Esophagus (tissue), 2 donors: ENCODE measurements around the gene ANAPC1. TPM values are rescaled to one million over a fixed set of nuclear protein-coding genes. Genes with fewer than 3 reads are reported as not detected.
A peak's percentile ranks its signal among the peaks of the same experiment; 100 is the strongest.
"Not testable (repeated sequence)": the region's sequence is repeated elsewhere in the genome, so short reads cannot be mapped to it uniquely, and the experiment has no call there.

ENCODE experiments used
- H3K27ac ChIP-seq, 2 donors: one replicate each; pipeline ENCODE4 v1.5.1; 2013; ENCODE audit warnings: low read depth in 2 of 2, mild to moderate bottlenecking in 2 of 2, inconsistent platforms in 1 of 2, low read length in 1 of 2, moderate library complexity in 1 of 2
- H3K27me3 ChIP-seq, 2 donors: one replicate each; pipeline ENCODE4 v1.6.1; 2013; ENCODE audit warnings: low read length in 2 of 2, control low read depth in 1 of 2, mild to moderate bottlenecking in 1 of 2; ENCODE audit not compliant: insufficient read depth in 2 of 2, control insufficient read depth in 1 of 2
- H3K36me3 ChIP-seq, 2 donors: one replicate each; pipeline ENCODE4 v1.6.1; 2013; ENCODE audit warnings: low read length in 1 of 2; ENCODE audit not compliant: control insufficient read depth in 2 of 2, insufficient read depth in 2 of 2
- H3K4me1 ChIP-seq, 2 donors: one replicate each; pipeline ENCODE4 v1.6.1; 2013; ENCODE audit warnings: low read length in 1 of 2; ENCODE audit not compliant: control insufficient read depth in 2 of 2, insufficient read depth in 2 of 2
- H3K4me3 ChIP-seq, 2 donors: one replicate each; pipeline ENCODE4 v1.5.1; 2013; ENCODE audit warnings: low read length in 2 of 2, mild to moderate bottlenecking in 2 of 2, low read depth in 1 of 2, moderate library complexity in 1 of 2
- H3K9me3 ChIP-seq, 2 donors: one replicate each; pipeline ENCODE4 v1.6.1; 2013; ENCODE audit warnings: mild to moderate bottlenecking in 2 of 2, low read depth in 1 of 2, low read length in 1 of 2, moderate library complexity in 1 of 2; ENCODE audit not compliant: control insufficient read depth in 2 of 2, insufficient read depth in 1 of 2
- WGBS, 2 donors: extraction: QIAGEN DNeasy Blood & Tissue Kit; methylation state at CpG; one replicate each; pipeline ENCODE4 v1.1.7; 2013; 5-methylcytosine and 5-hydroxymethylcytosine counted together
- polyA plus RNA-seq, 2 donors: library from polyadenylated mRNA; stranded (reverse); fragments of 200-250 nt; gene quantifications; one replicate each; pipeline ENCODE4 v1.2.3, GENCODE V29; 2013
- donor health status: healthy with polysubstance abuse.
- donor health status: Bipolar disorder and iron deficiency.

The ANAPC1 gene
- polyA plus RNA-seq, 2 donors, result 6.1 to 6.9 TPM

GRCh38 chr2:111748429-111748828 lies 135.6 kb downstream of the ANAPC1 start:
- H3K27ac ChIP-seq, H3K27me3 ChIP-seq, H3K4me3 ChIP-seq, H3K9me3 ChIP-seq, H3K4me1 ChIP-seq, H3K36me3 ChIP-seq: not testable (repeated sequence)
- WGBS, 2 donors, result 85 to 94% methylated on average over 2 of the region's 4 CpGs

- WGBS, 2 donors, result 21 to 30% methylated on average over 14 to 20 of the region's 23 CpGs
- not testable (repeated sequence) for H3K36me3 ChIP-seq, H3K4me3 ChIP-seq, H3K4me1 ChIP-seq, H3K9me3 ChIP-seq, H3K27me3 ChIP-seq, H3K27ac ChIP-seq
Measured at GRCh38 chr2:111747410-111748115, 136.4 kb downstream of the ANAPC1 start.

- not testable (repeated sequence) for H3K27me3 ChIP-seq, H3K4me1 ChIP-seq, H3K27ac ChIP-seq, H3K4me3 ChIP-seq, H3K9me3 ChIP-seq, H3K36me3 ChIP-seq
- WGBS, 2 donors, result 82 to 86% methylated on average over 8 of the region's 8 CpGs
Measured at GRCh38 chr2:111744751-111745150, 139.2 kb downstream of the ANAPC1 start.

- not testable (repeated sequence) for H3K4me3 ChIP-seq, H3K36me3 ChIP-seq, H3K27ac ChIP-seq, H3K4me1 ChIP-seq, H3K9me3 ChIP-seq, H3K27me3 ChIP-seq
- WGBS, 2 donors, result 59 to 60% methylated on average over 2 of the region's 3 CpGs
Measured at GRCh38 chr2:111741517-111741916, 142.5 kb downstream of the ANAPC1 start.

GRCh38 chr2:111735838-111736721 lies 147.9 kb downstream of the ANAPC1 start:
- H3K4me3 ChIP-seq, H3K9me3 ChIP-seq, H3K27ac ChIP-seq, H3K4me1 ChIP-seq, H3K36me3 ChIP-seq, H3K27me3 ChIP-seq: not testable (repeated sequence)
- 9 to 26% methylated on average over 7 of the region's 9 CpGs for WGBS, 2 donors

GRCh38 chr2:111735420-111735819 lies 148.6 kb downstream of the ANAPC1 start:
- H3K4me1 ChIP-seq, H3K9me3 ChIP-seq, H3K27me3 ChIP-seq, H3K27ac ChIP-seq, H3K4me3 ChIP-seq, H3K36me3 ChIP-seq: not testable (repeated sequence)
- 94 to 95% methylated on average over 4 of the region's 6 CpGs for WGBS, 2 donors

GRCh38 chr2:111729812-111730458 lies 154.1 kb downstream of the ANAPC1 start:
- WGBS, 2 donors, result 94 to 100% methylated on average over 2 to 3 of the region's 9 CpGs
- H3K27ac ChIP-seq, result not testable (repeated sequence)

GRCh38 chr2:111727611-111728110 lies 156.3 kb downstream of the ANAPC1 start:
- H3K36me3 ChIP-seq, H3K27me3 ChIP-seq, H3K4me1 ChIP-seq, H3K9me3 ChIP-seq, H3K4me3 ChIP-seq: not testable (repeated sequence)
- peak overlapping the region in 1 of 2 donors; percentile 22 for H3K27ac ChIP-seq
- 24 to 43% methylated on average over 9 of the region's 16 CpGs for WGBS, 2 donors

More at GRCh38 chr2:111729812-111730458, 154.1 kb downstream of the ANAPC1 start:
- H3K4me3 ChIP-seq, H3K36me3 ChIP-seq, H3K27me3 ChIP-seq, H3K9me3 ChIP-seq, H3K4me1 ChIP-seq: not testable (repeated sequence)

- not testable (repeated sequence) for H3K27ac ChIP-seq, H3K4me1 ChIP-seq, H3K9me3 ChIP-seq, H3K4me3 ChIP-seq, H3K27me3 ChIP-seq, H3K36me3 ChIP-seq
- 82 to 86% methylated on average over 4 to 5 of the region's 6 CpGs for WGBS, 2 donors
Measured at GRCh38 chr2:111725742-111726141, 158.3 kb downstream of the ANAPC1 start.
